Left lobe of liver (tissue), 1 donor: Measurements from ENCODE around the gene CTNND1. TPM values are rescaled to one million over a fixed set of nuclear protein-coding genes. Genes with fewer than 3 reads are reported as not detected.

ENCODE experiments used
- total RNA-seq: library from RNA; stranded (reverse); gene quantifications from one replicate; pipeline ENCODE4 v1.2.1, GENCODE V29; 2021
- donor health status: DM: no; HTN: yes; CAD: no.

Gene CTNND1
- total RNA-seq, 1 donor from 2014 or later = 98.1 TPM

Other genes starting within 250 kb of the CTNND1 start
- gene SLC43A1, start 246.1 kb upstream of the CTNND1 start, total RNA-seq = 115 TPM
- gene TIMM10, start 231.0 kb upstream of the CTNND1 start, total RNA-seq = 39.3 TPM
- not detected for gene SMTNL1, start 224.2 kb upstream of the CTNND1 start, total RNA-seq
- gene UBE2L6, start 194.1 kb upstream of the CTNND1 start, total RNA-seq = 53.0 TPM
- 1,854 TPM for gene SERPING1, start 164.1 kb upstream of the CTNND1 start, total RNA-seq
- 0.33 TPM for gene YPEL4, start 111.9 kb upstream of the CTNND1 start, total RNA-seq
- 6.1 TPM for gene CLP1, start 104.0 kb upstream of the CTNND1 start, total RNA-seq
- 26.3 TPM for gene ZDHHC5, start 93.7 kb upstream of the CTNND1 start, total RNA-seq
- gene MED19, start 49.6 kb upstream of the CTNND1 start, total RNA-seq = 6.1 TPM
- 43.0 TPM for gene TMX2, start 49.2 kb upstream of the CTNND1 start, total RNA-seq
- 67.9 TPM for gene SELENOH, start 20.3 kb upstream of the CTNND1 start, total RNA-seq
- gene BTBD18, start 10.0 kb upstream of the CTNND1 start, total RNA-seq = not detected